ENCODE measurements around the gene HERC2.
"Not testable (repeated sequence)": the region's sequence is repeated elsewhere in the genome, so short reads cannot be mapped to it uniquely, and the experiment has no call there.

The HERC2 gene

DNA sequence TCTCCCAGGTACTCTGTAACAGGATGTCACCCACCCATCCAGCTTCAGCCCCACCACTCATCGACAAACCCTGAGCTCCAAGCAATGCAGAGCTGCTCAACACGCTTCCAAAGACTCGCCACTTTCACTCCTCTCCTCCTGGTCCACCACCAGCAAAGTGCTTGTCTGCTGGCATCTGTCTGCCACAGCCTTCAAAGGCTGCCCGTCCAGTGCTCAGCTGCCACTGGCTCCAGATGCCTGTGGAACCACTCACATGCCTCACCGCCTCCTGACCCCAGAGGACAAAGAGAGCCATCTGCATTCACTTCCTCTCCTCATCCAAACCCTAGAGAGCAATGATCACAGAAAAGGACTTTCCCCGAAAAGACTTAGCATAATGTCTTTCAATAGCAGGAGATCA lies 113.4 kb downstream of the HERC2 start:
- no peak for DNase-seq (ENCODE audit: low spot score)
- no peak overlapping the region for H3K27ac ChIP-seq (ENCODE audit: poor library complexity, severe bottlenecking)

DNA sequence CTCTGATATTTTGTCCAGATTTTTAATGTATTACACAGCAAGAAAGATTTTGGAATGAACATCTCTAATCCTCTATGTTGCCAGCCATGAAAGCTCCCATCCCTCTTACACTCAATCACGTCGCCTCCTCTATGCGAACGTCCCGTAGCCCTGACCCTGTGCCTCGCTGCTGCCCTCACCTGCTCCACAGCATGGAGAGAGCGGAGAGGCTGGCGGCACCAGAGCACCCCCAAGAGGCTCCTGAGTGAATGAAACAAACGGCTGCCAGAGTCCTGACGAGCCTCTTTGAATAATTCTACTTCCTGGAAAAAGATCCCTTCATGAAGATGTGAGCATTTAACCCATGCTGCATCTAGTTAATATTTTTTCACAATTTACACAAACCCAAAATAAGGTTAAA lies 116.3 kb downstream of the HERC2 start:
- H3K27me3 ChIP-seq (ENCODE audit: insufficient read depth, poor library complexity, severe bottlenecking); H3K9me3 ChIP-seq (ENCODE audit: severe bottlenecking); H3K4me1 ChIP-seq (ENCODE audit: insufficient read depth, poor library complexity, severe bottlenecking); DNase-seq (ENCODE audit: low spot score); H3K4me3 ChIP-seq (ENCODE audit: severe bottlenecking); ATAC-seq (ENCODE audit: low read depth); H3K27ac ChIP-seq (ENCODE audit: poor library complexity, severe bottlenecking): not testable (repeated sequence)
- H3K36me3 ChIP-seq (ENCODE audit: low read depth), result peaks cover 35% of the 10 kb centered on the region

More for the DNA sequence above, 113.4 kb downstream of the HERC2 start:
- Histone ChIP-seq H3K4me3 (ENCODE audit: severe bottlenecking) (no peak overlapping the region), H3K36me3 (ENCODE audit: low read depth) (peaks cover 23% of the 10 kb centered on the region), H3K4me1 (ENCODE audit: insufficient read depth, poor library complexity, severe bottlenecking) (no peaks in the 10 kb centered on the region), H3K9me3 (ENCODE audit: severe bottlenecking) (no peaks in the 10 kb centered on the region), H3K27me3 (ENCODE audit: insufficient read depth, poor library complexity, severe bottlenecking) (no peaks in the 10 kb centered on the region)
- TF ChIP-seq, protein P1, sequence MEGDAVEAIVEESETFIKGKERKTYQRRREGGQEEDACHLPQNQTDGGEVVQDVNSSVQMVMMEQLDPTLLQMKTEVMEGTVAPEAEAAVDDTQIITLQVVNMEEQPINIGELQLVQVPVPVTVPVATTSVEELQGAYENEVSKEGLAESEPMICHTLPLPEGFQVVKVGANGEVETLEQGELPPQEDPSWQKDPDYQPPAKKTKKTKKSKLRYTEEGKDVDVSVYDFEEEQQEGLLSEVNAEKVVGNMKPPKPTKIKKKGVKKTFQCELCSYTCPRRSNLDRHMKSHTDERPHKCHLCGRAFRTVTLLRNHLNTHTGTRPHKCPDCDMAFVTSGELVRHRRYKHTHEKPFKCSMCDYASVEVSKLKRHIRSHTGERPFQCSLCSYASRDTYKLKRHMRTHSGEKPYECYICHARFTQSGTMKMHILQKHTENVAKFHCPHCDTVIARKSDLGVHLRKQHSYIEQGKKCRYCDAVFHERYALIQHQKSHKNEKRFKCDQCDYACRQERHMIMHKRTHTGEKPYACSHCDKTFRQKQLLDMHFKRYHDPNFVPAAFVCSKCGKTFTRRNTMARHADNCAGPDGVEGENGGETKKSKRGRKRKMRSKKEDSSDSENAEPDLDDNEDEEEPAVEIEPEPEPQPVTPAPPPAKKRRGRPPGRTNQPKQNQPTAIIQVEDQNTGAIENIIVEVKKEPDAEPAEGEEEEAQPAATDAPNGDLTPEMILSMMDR (IDR thresholded peaks at IDR 0.05; ENCODE audit: poor library complexity, severe bottlenecking), result no peak
- no peak for ATAC-seq (ENCODE audit: low read depth)

DNA sequence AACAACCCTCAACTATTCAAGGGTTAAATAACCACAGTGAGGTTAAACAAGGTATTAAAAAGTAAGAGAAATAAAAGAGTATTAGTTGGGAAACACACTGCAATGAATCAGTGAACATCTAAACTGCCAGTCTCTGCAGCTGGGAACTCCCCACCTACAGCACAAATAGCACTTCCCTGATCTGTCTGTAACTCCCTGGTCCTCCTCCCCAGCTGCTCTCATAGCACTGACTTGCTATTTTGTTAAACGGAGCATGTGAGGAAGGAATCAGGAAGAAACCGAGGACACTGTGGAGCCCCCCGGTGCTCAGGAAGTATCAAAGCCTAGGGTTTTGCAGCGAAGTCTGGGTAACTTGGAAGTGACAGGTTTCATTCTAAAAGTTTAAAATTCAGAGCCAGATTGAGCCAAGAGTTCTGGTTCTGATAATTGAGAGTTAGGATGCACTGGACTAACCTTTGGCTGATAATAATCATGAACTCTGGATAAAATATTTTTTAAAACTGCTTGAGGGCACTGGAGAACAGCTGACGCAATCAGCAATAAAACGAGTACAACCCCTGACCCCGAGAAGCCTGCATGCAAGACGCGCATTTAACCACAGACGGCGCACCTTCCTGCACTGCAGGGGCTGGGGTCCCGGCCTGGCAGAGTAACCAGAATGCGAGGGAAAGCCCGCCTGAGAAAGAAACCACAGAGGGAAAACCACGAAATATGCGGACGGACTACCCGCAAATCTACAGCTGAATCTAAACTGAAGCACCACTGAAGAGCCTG lies 118.7 kb downstream of the HERC2 start:
- H3K27me3 ChIP-seq (ENCODE audit: insufficient read depth, poor library complexity, severe bottlenecking); H3K4me3 ChIP-seq (ENCODE audit: severe bottlenecking); H3K9me3 ChIP-seq (ENCODE audit: severe bottlenecking); DNase-seq (ENCODE audit: low spot score); ATAC-seq (ENCODE audit: low read depth); H3K4me1 ChIP-seq (ENCODE audit: insufficient read depth, poor library complexity, severe bottlenecking); H3K27ac ChIP-seq (ENCODE audit: poor library complexity, severe bottlenecking): not testable (repeated sequence)
- H3K36me3 ChIP-seq (ENCODE audit: low read depth), result peaks cover 41% of the 10 kb centered on the region

DNA sequence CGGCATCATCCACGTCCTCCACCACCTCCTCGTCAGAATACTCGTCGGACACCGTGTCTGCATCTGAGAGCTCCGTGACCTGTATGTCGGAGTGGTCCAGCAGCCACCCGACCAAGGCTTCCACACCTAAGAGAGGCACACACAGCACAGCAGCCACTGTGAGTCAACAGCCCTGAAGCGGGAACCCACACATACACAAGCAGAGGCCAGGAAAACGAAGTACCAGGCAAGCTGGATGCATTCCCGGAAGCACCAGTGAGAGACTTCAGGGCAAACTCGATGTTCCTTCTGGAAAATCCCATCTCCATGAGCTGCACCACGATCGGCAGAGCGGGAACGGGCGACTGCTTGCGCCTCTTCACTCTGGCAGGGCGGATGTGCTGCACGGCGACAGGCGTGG lies 119.9 kb downstream of the HERC2 start:
- not testable (repeated sequence) for H3K4me3 ChIP-seq (ENCODE audit: severe bottlenecking); H3K4me1 ChIP-seq (ENCODE audit: insufficient read depth, poor library complexity, severe bottlenecking); ATAC-seq (ENCODE audit: low read depth); H3K27me3 ChIP-seq (ENCODE audit: insufficient read depth, poor library complexity, severe bottlenecking); H3K9me3 ChIP-seq (ENCODE audit: severe bottlenecking); DNase-seq (ENCODE audit: low spot score); H3K27ac ChIP-seq (ENCODE audit: poor library complexity, severe bottlenecking)
- peaks cover 52% of the 10 kb centered on the region for H3K36me3 ChIP-seq (ENCODE audit: low read depth)

DNA sequence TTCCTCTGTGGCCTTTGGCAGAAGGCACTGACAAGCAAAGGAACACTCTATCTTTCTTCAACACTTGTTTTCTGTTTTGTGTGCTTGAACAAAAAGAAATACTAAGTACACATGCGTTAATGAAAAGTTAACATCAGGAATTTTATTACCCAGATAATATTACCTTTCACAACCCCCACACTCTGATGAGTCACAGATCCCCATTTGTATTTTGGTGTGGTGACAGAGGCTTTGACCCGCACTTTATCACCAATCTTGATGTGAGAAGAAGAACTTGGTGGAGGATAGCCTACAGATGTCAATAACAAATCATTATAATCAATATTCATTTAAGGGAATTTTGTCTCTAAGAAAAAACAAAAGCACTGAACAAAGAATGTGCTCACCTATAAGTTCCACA lies 123.8 kb downstream of the HERC2 start:
- H3K9me3 ChIP-seq (ENCODE audit: severe bottlenecking); DNase-seq (ENCODE audit: low spot score); H3K4me3 ChIP-seq (ENCODE audit: severe bottlenecking); ATAC-seq (ENCODE audit: low read depth); H3K4me1 ChIP-seq (ENCODE audit: insufficient read depth, poor library complexity, severe bottlenecking); H3K27me3 ChIP-seq (ENCODE audit: insufficient read depth, poor library complexity, severe bottlenecking); H3K27ac ChIP-seq (ENCODE audit: poor library complexity, severe bottlenecking): not testable (repeated sequence)
- H3K36me3 ChIP-seq (ENCODE audit: low read depth), result peaks cover 58% of the 10 kb centered on the region

DNA sequence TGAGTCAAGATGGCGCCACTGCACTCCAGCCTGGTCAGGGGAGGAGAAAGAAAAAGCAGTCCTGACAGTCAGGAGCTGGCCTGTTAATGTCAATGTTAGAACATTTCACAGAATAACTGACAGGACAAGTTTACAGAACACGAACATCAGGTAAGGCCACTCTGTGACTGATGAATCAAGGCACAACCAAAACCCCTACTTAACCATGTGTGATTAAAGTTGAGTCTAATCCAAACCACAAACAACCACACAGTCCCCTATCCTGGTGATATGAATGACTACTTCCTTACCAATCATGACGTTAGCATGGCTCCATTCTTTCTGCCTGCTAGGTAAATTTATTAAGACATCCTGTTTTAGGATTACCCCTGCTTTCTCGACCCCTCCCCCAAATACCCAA lies 124.3 kb downstream of the HERC2 start:
- not testable (repeated sequence) for H3K27me3 ChIP-seq (ENCODE audit: insufficient read depth, poor library complexity, severe bottlenecking); ATAC-seq (ENCODE audit: low read depth); H3K4me1 ChIP-seq (ENCODE audit: insufficient read depth, poor library complexity, severe bottlenecking); H3K27ac ChIP-seq (ENCODE audit: poor library complexity, severe bottlenecking); DNase-seq (ENCODE audit: low spot score); H3K4me3 ChIP-seq (ENCODE audit: severe bottlenecking); H3K9me3 ChIP-seq (ENCODE audit: severe bottlenecking)
- H3K36me3 ChIP-seq (ENCODE audit: low read depth), result peaks cover 62% of the 10 kb centered on the region

DNA sequence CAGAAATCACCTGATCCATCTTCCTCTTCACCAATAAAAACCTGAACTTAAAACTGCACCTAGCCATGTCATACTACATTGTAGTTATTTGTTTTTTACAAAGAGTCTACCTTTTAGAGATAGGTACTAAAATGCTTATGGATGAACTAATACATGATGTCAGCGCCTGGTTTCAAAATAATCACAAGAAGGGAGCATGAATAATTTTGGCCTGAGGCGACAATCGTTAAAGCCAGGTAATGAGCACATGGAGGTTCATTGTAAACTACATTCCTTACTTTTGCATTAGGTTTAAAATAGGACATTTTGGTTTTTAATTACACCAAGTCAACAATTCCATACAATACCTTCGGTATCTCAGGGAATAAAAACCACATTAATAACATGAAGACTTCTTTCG lies 125.4 kb downstream of the HERC2 start:
- ATAC-seq (ENCODE audit: low read depth); H3K4me3 ChIP-seq (ENCODE audit: severe bottlenecking); DNase-seq (ENCODE audit: low spot score); H3K27ac ChIP-seq (ENCODE audit: poor library complexity, severe bottlenecking); H3K27me3 ChIP-seq (ENCODE audit: insufficient read depth, poor library complexity, severe bottlenecking); H3K9me3 ChIP-seq (ENCODE audit: severe bottlenecking); H3K4me1 ChIP-seq (ENCODE audit: insufficient read depth, poor library complexity, severe bottlenecking): not testable (repeated sequence)
- peaks cover 70% of the 10 kb centered on the region for H3K36me3 ChIP-seq (ENCODE audit: low read depth)

DNA sequence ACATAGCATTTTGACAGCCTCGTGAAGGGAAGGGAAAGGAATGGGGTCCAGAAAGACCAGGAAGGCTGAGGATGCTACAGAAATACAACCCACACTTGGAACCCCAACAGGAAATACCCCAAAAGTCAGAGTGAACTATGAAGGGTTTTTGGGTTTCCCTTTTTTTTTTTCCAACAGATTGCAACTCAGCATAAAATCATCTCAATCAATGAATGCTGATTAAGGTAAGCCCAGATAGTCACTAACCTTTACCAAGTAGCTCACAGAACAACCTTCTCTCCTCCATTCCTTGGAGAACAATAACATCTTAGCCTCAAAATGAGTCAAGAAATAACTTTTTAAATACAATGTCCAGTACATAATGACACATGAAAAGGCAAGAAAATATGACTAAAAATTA lies 129.2 kb downstream of the HERC2 start:
- Histone ChIP-seq H3K27ac (ENCODE audit: poor library complexity, severe bottlenecking) (no peak overlapping the region), H3K36me3 (ENCODE audit: low read depth) (peaks cover 72% of the 10 kb centered on the region), H3K4me3 (ENCODE audit: severe bottlenecking) (no peak overlapping the region), H3K9me3 (ENCODE audit: severe bottlenecking) (no peaks in the 10 kb centered on the region), H3K4me1 (ENCODE audit: insufficient read depth, poor library complexity, severe bottlenecking) (no peaks in the 10 kb centered on the region), H3K27me3 (ENCODE audit: insufficient read depth, poor library complexity, severe bottlenecking) (no peaks in the 10 kb centered on the region)
- TF ChIP-seq, protein P1 (IDR thresholded peaks at IDR 0.05; ENCODE audit: poor library complexity, severe bottlenecking), result no peak
- no peak for DNase-seq (ENCODE audit: low spot score)
- no peak for ATAC-seq (ENCODE audit: low read depth)
